ENCODE measurements around the gene TCF3.

DNA sequence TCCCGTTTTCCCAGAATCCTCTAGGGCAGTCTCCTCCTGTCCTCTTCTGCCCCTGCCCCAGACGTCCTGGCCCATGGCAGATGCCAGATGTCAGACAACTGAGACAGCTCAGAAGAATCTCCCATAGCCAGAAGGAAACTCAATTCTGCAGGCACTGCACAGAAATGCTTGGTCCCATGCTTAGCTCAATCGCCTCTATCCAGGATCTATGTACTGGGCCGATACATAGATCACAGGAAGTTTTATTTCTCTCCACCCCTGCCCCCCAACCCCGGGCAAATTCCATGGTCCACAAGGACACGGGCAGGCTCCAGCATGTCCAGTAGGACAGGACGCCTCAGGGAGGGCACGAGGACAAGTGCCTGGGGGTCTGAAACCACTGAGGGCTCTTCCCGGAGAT lies 64.5 kb downstream of the TCF3 start:
- TF ChIP-seq, protein P1, sequence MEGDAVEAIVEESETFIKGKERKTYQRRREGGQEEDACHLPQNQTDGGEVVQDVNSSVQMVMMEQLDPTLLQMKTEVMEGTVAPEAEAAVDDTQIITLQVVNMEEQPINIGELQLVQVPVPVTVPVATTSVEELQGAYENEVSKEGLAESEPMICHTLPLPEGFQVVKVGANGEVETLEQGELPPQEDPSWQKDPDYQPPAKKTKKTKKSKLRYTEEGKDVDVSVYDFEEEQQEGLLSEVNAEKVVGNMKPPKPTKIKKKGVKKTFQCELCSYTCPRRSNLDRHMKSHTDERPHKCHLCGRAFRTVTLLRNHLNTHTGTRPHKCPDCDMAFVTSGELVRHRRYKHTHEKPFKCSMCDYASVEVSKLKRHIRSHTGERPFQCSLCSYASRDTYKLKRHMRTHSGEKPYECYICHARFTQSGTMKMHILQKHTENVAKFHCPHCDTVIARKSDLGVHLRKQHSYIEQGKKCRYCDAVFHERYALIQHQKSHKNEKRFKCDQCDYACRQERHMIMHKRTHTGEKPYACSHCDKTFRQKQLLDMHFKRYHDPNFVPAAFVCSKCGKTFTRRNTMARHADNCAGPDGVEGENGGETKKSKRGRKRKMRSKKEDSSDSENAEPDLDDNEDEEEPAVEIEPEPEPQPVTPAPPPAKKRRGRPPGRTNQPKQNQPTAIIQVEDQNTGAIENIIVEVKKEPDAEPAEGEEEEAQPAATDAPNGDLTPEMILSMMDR (IDR thresholded peaks at IDR 0.05): no peak
- TF ChIP-seq POLR2A (IDR thresholded peaks at IDR 0.05): no peak

Measured in lower leg skin (tissue), 3 donors.